Measurements from ENCODE around the gene CLEC14A. TPM values are rescaled to one million over a fixed set of nuclear protein-coding genes. Genes with fewer than 3 reads are reported as not detected.

CLEC14A gene
- total RNA-seq, 1 experiment from 2014 or later, result 0.31 TPM

- no peak for TF ChIP-seq EZH2 (IDR thresholded peaks at IDR 0.05; ENCODE audit: low read depth)
- TF ChIP-seq CTCF (conservative IDR thresholded peaks at IDR 0.05), result no peak
- DNase-seq, result no peak
Measured at GRCh38 chr14:38286452-38286851, 30.6 kb upstream of the CLEC14A start.

GRCh38 chr14:38285962-38286361 lies 30.1 kb upstream of the CLEC14A start:
- TF ChIP-seq CTCF (conservative IDR thresholded peaks at IDR 0.05) (no peak), EZH2 (IDR thresholded peaks at IDR 0.05; ENCODE audit: low read depth) (no peak)
- Histone ChIP-seq H3K79me2 (ENCODE audit: low read depth) (no peaks in the 10 kb centered on the region), H3K4me1 (replicated peaks; ENCODE audit: insufficient read depth) (peaks cover 5% of the 10 kb centered on the region), H3K9me3 (ENCODE audit: insufficient read depth, low read depth) (0 out of 2 replicates have a peak, but pooled peaks cover 4% of the 10 kb centered on the region), H3K4me3 (no peak overlapping the region), H3F3A (ENCODE audit: insufficient read depth, low read depth) (peaks cover 1% of the 10 kb centered on the region; the same call in 1 of the 2 replicates), H2AFZ (no peak overlapping the region), H3K4me2 (no peak overlapping the region), H3K9me2 (ENCODE audit: insufficient read depth) (no peaks in the 10 kb centered on the region), H4K20me1 (ENCODE audit: insufficient read depth) (no peaks in the 10 kb centered on the region), H3K27me3 (ENCODE audit: insufficient read depth, low read depth) (no peaks in the 10 kb centered on the region), H3K36me3 (ENCODE audit: low read depth) (no peaks in the 10 kb centered on the region), H3K27ac (no peak overlapping the region)
- DNase-seq, result no peak
- intact Hi-C loops (cut with micrococcal nuclease; ENCODE audit: unreplicated experiment), result no loop called here
- POLR2A ChIA-PET (ENCODE audit: unreplicated experiment), result no interaction called here
- CTCF ChIA-PET, result no interaction called here
- BruUV-seq (replicated peaks), result no TSS peak

More at GRCh38 chr14:38286452-38286851, 30.6 kb upstream of the CLEC14A start:
- H3K4me1 ChIP-seq (replicated peaks; ENCODE audit: insufficient read depth), result peaks cover 10% of the 10 kb centered on the region
- no peaks in the 10 kb centered on the region for H3K27me3 ChIP-seq (ENCODE audit: insufficient read depth, low read depth)
- H3K4me3 ChIP-seq, result no peak overlapping the region
- no peak overlapping the region for H3K4me2 ChIP-seq
- H3K36me3 ChIP-seq (ENCODE audit: low read depth), result no peaks in the 10 kb centered on the region
- no peaks in the 10 kb centered on the region for H3K79me2 ChIP-seq (ENCODE audit: low read depth)
- H4K20me1 ChIP-seq (ENCODE audit: insufficient read depth), result no peaks in the 10 kb centered on the region
- peaks cover 4% of the 10 kb centered on the region; the same call in 1 of the 2 replicates for H3K9me3 ChIP-seq (ENCODE audit: insufficient read depth, low read depth)
- POLR2A ChIA-PET (ENCODE audit: unreplicated experiment), result no interaction called here
- H3K27ac ChIP-seq, result no peak overlapping the region
- H3K9me2 ChIP-seq (ENCODE audit: insufficient read depth), result no peaks in the 10 kb centered on the region
- H3F3A ChIP-seq (ENCODE audit: insufficient read depth, low read depth), result peaks cover 6% of the 10 kb centered on the region; the same call in 1 of the 2 replicates
- CTCF ChIA-PET, result no interaction called here
- no peak overlapping the region for H2AFZ ChIP-seq
- BruUV-seq (replicated peaks), result no TSS peak
- intact Hi-C loops (cut with micrococcal nuclease; ENCODE audit: unreplicated experiment), result no loop called here

GRCh38 chr14:38282936-38283335 lies 27.0 kb upstream of the CLEC14A start:
- Histone ChIP-seq H3K27me3 (ENCODE audit: insufficient read depth, low read depth) (no peaks in the 10 kb centered on the region), H3F3A (ENCODE audit: insufficient read depth, low read depth) (no peaks in the 10 kb centered on the region), H3K79me2 (ENCODE audit: low read depth) (no peaks in the 10 kb centered on the region), H3K36me3 (ENCODE audit: low read depth) (no peaks in the 10 kb centered on the region), H3K4me3 (no peak overlapping the region), H3K4me2 (no peak overlapping the region), H4K20me1 (ENCODE audit: insufficient read depth) (no peaks in the 10 kb centered on the region), H2AFZ (no peak overlapping the region), H3K9me3 (ENCODE audit: insufficient read depth, low read depth) (0 out of 2 replicates have a peak, but pooled peaks cover 4% of the 10 kb centered on the region), H3K4me1 (replicated peaks; ENCODE audit: insufficient read depth) (no peaks in the 10 kb centered on the region), H3K27ac (no peak overlapping the region), H3K9me2 (ENCODE audit: insufficient read depth) (no peaks in the 10 kb centered on the region)
- TF ChIP-seq EZH2 (IDR thresholded peaks at IDR 0.05; ENCODE audit: low read depth) (no peak), CTCF (conservative IDR thresholded peaks at IDR 0.05) (no peak)
- ChIA-PET POLR2A (ENCODE audit: unreplicated experiment) (no interaction called here), CTCF (no interaction called here)
- DNase-seq, result no peak
- no TSS peak for BruUV-seq (replicated peaks)
- intact Hi-C loops (cut with micrococcal nuclease; ENCODE audit: unreplicated experiment), result no loop called here

Data from PC-9 (cell line).